Measurements from ENCODE around the gene PRKCI.
"Not testable (repeated sequence)": the region's sequence is repeated elsewhere in the genome, so short reads cannot be mapped to it uniquely, and the experiment has no call there.

PRKCI gene

DNA sequence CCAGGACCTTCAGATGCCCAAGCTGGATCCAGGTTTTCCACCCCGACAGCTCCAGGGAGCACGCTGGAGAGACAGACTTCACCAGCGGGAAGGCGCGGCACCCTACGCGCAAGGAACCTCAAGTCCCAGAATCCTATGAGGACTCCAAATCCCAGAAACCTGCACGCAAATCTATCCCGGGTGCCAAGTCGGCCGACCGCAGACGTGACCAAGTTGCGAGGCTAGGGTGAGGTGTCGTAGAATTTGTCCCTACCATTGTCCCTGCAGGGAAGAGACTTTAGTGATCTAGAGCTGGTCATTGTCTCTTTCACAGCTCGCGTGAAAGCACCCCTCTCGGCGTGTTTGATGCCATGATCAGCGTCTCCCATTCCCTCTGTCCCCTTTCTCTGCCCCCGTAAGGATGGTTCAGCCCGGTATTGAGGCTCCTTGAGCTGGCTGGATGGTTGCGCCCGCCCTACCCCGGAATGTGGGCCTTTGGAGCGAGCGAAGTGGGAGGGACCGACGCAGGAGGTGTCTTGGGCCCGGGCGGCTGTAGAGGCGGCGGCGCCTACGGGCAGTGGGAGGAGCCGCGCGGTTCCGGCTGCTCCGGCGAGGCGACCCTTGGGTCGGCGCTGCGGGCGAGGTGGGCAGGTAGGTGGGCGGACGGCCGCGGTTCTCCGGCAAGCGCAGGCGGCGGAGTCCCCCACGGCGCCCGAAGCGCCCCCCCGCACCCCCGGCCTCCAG, at the start of gene PRKCI:
PRKCI (plus strand) TSS at position 501 of the 723 bp plus-strand sequence. CDS start 246 bp downstream, outside the sequence.
- peak; percentile 98 for DNase-seq (ENCODE audit: low spot score)

DNA sequence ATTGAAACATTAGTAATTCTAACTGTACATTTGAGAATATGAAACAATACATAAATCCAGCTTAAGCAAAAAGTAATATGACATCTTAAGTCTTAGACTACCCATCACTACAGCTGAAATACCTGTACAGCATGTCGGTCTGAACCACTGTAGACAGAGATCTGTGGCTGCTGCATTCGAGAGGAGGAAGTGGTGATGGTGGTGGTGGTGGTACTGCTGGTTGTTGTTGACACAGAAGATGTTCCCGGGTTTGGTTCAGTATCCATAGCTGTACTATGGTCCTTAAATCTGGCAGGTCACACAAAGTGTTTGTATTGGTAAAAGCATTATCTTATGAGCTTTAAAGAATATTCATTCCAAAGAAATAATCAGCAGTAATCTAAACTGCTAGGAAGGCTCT, 43.6 kb upstream of the PRKCI start:
- no peak for DNase-seq (ENCODE audit: low spot score)

DNA sequence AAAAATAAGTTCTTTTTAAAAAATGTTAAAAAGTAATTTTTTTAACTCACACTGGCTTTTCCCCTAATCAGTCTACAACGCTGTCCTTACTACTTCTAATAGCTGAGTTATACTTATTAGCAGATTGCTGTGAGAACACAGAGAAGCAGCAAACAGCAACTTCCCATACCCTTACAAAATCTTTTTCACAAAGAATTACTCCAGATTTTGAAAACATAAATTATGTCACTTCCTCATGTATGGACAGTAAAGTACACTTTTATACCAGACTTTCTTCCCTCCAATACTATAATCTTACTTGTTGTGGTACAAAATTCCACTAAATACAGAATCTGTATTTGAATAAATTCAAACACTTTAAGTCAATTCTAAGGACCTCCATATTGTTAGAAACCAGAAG, 42.8 kb upstream of the PRKCI start:
- no peak for DNase-seq (ENCODE audit: low spot score)

DNA sequence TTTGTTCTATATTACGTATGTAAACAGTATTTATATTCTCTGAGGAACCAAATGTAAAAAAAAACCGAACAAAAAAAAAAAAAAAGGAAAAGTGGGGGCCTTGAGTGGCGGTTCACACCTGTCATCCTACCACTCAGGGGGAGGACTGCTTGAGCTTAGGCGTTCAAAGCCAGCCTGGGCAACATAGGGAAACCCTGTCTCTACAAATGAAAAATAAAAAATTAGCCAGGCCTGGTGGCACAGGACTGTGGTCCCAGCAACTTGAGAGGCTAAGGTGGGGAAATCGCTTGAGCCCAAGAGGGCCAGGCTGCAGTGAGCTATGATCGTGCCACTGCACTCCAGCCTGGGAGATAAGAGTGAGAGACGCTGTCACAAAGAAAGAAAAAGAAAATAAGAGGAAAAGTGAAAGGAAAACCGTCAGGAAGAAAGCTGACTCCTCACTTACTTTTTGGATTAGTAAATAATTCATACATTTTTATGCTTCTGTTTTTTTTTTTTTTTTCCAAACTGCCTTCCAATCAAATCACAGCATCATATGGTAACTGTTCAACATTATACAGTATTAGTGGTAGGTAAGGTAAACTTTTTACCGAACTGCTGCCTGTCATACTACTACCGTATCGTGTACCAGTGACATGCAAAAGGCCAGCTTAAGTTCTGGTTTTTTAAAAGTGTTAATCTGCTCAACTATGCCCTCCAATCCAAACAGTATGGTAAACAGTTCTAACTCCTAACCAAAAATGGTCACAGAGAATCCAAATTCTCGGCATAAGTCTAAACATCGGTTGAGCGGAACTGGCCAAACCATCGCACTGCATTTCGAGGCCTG, 41.9 kb upstream of the PRKCI start:
- no peak for DNase-seq (ENCODE audit: low spot score)

DNA sequence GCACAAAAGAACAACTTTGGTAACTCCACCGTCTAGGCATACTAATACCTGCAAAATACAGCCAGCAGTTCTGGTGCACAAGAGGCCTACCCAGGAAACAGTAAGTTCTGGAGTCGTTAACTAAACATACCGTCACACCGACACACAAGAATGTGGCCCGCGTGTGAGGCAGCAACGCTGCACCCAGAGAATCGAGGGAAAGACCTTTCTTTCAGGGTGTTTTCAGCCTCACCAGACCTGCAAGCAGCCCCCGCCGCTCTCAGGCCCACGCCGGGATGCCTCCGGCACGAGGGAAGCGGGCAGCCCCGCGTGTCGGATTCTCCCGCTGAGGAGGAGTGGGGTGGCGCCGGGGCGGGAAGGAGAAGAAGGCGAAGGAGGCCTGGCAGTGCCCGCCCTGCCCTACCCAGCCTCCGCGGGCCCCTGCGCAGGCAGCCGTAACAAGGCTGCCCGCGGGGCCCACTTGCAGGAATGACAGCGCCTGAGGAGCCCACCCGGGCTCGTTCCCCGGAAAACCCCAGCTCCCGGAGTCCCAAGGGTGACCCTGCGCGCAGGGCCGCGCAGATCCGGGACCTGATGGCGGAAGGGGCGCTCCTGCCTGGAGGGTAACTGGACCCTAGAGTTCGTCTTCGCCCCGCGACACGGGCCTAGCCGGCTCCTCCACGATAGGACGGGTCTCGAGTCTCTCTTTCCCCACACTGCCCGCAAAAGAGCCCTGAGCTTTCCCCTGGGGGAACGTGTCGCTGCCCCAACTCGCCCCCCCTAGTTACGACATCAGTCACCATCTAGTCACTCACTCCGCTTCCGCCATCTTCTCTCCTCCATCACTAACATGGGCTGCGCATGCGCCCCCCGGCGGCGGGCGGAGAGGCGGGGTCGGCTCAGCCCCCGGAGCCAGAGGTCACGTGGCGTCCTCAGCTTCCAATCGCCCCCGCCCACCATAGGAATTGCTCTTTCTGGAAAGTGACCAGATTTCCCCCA, 41.0 kb upstream of the PRKCI start, which contains the start of gene PHC3:
PHC3 (minus strand) TSS at position 826 of the 978 bp plus-strand sequence; CDS start at position 808, 18 bp downstream.
- DNase-seq (ENCODE audit: low spot score): peak; percentile 100

DNA sequence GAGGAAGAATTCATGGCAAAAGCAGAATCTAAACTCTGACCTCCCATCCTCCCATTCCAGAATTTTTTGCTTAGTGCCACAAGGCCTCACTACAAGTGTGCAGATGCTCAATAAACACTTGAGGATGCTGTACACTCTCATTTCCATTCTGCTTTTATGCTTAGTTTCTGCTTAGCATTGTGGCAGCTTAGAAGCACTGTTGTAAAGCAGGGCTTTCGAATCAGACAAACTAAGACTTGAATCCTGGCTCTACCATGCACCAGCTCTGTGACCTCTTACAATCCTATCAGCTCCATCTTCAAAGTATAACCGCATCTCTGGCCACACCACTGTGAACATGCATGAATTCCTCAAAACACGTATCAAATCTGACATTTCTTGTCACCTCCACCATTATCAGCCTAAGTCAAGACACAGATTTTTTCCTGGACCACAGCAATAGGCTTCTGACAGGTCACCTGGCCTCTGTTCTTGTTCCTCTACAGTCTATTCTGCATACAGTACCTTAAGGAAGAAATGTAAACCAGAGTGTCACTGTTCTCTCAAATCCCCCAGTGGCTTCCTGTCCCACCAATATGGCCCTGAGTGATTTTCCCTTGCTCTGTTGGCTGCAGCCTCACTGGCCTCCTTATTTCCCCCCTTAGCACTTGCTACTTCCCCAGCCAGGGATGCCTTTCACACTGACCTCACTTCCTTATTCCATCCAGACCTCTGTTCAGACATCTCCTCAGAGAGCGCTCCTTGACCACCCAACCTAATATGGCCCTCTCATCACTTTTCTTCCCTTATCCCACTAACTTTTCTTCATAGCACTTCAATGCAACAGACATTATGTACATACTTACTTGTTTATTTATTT, 32.6 kb upstream of the PRKCI start:
- DNase-seq (ENCODE audit: low spot score): no peak

DNA sequence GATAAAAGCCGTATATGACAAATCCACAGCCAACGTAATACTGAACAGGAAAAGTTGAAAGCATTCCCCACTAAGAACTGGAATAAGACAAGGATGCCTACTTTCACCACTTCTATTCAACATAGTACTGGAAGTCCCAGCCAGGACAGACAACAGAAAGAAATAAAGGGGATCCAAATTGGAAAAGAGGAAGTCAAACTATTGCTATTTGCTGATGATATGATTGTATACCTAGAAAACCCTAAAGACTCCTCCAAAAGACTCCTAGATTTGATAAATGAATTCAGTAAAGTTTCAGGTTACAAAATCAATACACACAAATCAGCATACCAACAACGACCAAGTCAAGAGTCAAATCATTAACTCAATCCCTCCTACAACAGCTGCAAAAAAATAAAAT, 26.5 kb upstream of the PRKCI start:
- not testable (repeated sequence) for DNase-seq (ENCODE audit: low spot score)

DNA sequence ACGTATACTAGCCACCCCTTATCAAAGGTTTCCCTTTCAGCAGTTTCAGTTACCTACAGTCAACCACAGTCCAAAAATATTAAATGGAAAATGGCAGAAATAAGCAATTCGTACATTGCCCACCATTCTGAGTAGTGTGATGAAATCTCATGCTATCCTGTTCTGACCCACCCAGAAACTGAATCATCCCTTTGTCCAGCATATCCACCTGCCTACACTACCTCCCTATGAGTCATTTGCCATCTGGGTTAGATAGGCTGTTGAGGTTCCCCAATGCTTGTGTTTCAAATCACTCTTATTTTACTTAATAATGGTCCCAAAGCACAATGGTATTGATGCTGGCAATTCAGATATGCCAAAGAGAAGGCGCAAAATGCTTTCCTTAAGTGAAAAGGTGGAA, 25.4 kb upstream of the PRKCI start:
- DNase-seq (ENCODE audit: low spot score): no peak

DNA sequence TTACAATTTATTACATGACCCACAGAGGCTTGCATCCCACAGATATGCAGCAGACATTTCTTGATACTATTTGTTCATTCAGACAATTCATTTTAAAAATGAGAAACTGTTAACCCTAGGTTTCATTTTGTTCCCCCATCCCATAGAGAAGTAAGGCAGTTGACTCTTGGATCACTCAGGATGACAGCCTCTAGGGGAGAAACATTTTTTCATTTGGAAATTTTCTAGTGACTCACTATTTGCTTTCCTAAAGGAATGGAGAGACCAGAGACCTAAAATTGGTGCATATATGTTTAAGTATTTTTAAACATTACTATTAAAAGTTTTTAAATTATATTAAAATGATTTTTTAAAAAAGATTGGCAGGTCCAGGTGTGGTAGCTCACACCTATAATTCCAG, 21.2 kb upstream of the PRKCI start:
- DNase-seq (ENCODE audit: low spot score): no peak

DNA sequence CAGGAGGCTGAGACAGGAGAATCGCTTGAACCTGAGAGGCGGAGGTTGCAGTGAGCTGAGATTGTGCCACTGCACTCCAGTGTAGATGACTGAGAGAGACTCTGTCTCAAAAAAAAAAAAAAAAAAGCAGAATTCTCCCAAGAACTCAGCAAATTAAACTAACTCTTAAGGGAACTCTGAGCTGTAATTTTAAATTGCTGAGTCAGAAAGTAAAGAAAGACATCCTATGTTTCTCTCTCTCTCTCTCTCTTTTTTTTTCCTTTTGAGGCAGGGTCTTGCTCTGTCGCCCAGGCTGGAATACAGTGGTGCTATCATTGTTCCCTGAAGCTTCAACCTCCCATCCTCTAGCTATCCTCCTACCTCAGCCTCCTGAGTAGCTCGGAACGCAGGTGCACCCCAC, 20.7 kb upstream of the PRKCI start:
- DNase-seq (ENCODE audit: low spot score): no peak

DNA sequence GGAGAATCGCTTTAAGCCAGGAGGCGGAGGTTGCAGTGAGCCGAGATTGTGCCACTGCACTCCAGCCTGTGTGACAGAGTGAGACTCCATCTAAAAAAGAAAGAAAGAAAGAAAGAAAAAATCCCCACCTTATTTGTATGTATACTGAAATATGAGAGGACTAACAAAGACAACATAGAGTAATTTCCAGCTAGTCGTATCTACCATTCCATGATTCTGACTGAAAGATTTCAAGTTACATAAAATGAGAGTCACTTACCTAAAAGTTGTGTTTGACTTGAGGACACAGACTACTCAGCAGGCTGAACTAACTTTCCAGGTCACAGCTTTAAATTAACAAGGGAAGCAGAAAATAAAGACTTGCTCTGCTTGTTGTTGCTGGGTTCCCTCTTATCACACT, 18.8 kb upstream of the PRKCI start:
- no peak for DNase-seq (ENCODE audit: low spot score)

DNA sequence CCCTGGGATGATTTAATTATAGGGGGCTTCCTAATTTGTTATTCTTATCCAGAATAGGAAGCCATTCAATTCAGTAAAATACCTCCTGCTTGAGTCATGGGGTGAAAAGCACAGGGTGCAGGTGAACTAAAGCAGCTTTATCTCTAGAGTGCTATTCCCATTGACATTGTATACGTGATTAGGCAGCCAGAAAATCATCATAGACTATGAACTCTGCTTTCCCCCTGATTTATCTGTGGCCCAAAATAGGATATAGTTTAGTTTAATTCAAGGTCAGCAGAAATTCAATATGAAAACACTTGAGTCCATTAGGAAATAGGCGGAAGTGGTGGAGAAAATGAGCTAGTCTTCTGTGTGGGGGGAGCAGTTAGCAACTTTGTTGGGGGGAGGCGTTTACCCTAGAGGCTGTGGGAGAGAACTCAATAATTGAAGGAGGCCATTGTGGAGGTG, 18.2 kb upstream of the PRKCI start:
- DNase-seq (ENCODE audit: low spot score): no peak

DNA sequence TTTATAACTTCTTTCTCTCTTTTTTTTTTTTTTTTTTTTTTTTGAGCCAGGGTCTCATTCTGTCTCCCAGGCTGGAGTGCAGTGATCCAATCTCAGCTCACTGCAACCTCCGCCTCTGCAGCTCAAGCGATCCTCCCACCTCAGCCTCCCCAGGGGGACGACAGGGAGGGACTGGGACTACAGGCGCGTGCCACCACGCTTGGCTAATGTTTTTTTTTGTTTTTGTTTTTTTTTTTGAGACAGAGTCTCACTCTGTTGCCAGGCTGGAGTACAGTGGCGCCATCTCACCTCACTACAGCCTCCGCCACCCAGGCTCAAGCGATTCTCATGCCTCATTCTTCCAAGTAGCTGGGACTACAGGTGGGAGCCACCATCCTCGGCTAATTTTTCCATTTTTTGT, 17.7 kb upstream of the PRKCI start:
- no peak for DNase-seq (ENCODE audit: low spot score)

DNA sequence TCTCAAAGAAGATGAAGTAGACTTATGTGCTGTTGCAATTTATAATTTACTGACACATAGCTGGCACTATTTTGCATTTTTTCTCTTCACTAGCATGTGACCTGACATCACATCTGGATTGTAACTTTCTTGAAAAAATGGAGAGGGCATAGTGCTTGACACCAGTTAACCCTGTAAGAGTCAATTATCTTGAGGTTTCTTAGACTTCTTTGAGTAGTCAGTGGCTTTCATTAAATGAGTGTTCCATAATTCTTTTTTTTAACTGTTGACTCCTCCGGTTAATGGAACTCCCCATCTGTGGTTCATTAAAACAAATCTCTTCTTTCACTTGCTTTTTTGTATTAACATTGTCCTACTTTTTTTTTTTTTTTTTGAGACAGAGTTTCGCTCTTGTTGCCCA, 16.9 kb upstream of the PRKCI start:
- DNase-seq (ENCODE audit: low spot score): peak; percentile 23

DNA sequence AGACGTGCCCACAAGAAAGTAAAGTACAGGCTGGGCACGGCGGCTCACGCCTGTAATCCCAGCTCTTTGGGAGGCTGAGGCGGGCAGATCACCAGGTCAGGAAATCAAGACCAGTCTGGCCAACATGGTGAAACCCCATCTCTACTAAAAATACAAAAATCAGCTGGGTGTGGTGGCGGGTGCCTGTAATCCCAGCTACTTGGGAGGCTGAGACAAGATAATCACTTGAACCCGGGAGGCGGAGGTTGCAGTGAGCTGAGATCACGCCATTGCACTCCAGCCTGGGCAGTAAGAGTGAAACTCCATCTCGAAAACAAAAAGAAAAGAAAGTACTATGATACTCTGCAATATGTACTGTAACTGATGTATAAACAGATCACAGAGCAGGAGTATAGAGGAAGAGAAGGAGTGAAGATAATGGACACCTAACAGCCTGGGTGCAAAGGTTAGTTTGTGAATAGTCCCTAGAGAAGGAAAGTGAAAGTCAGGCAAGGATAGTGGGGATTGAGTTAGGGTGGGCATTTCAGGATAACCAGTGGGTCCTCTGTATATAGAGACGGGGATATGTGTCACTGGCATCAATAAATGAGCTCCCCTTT, 16.0 kb upstream of the PRKCI start:
- DNase-seq (ENCODE audit: low spot score): not testable (repeated sequence)

DNA sequence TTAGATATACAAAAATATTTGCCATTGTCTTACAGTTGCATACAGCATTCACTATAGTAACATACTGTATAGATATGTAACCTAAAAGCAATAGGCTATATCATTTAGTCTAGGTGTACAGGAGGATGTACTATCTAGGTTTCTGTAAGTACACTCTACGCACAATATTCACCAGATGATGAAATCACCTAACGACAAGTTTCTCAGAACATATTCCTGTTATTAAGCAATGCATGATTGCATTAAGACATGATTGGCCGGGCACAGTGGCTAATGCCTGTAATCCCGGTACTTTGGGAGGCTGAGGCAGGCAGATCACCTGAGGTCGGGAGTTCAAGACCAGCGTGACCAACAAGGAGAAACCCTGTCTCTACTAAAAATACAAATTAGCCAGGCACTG, 14.5 kb upstream of the PRKCI start:
- no peak for DNase-seq (ENCODE audit: low spot score)

DNA sequence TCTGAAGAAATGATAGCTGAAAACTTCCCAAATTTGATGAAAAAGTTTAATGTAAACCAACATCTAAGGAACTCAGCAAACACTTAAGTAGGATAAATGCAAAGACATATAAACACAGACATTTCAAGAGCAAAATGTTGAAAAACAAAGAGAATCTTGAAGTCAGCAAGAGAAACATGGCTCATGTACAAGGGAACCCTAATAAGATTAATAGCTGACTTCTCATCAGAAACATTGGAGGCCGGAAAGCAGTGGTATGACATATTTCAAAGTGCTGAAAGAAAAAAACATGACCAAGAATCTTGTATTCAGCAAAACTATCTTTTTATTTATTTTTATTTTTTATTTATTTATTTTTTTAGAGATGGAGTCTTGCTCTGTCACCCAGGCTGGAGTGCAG, 10.6 kb upstream of the PRKCI start:
- no peak for DNase-seq (ENCODE audit: low spot score)

DNA sequence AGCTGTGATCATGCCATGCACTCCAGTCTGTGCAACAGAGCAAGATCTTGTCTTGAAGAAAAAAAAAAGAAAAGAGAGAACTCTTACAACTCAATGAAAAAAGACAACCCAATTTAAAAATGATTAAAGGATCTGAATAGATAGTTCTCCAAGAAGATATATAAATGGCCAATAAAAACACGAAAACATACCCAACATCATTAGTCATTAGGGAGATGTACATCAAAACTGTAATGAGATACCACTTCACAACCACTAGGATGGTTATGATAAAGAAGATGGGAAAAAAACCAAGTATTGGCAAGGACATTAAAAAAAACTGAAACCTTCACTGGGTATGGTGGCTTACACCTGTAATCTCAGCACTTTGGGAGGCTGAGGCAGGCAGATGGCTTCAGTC, 2.4 kb upstream of the PRKCI start:
- no peak for DNase-seq (ENCODE audit: low spot score)

DNA sequence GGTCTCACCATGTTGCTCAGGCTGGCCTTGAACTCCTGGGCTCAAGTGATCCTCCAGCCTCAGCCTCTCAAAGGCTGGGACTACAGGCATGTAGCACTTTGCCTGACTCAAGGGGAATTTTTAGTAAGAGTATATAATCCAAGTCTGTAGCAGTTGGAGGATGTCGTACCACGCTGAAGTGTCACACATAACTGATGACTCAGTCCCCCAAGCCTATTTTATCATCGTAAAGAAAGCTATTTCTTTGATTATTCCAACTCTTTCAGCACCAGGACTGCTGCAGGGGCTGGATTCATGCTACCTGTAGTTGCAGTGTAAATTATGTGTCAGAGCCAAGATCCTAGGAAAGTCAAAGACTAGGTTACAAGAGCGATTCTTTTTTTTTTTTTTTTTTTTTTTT, 1.4 kb upstream of the PRKCI start:
- no peak for DNase-seq (ENCODE audit: low spot score)

DNA sequence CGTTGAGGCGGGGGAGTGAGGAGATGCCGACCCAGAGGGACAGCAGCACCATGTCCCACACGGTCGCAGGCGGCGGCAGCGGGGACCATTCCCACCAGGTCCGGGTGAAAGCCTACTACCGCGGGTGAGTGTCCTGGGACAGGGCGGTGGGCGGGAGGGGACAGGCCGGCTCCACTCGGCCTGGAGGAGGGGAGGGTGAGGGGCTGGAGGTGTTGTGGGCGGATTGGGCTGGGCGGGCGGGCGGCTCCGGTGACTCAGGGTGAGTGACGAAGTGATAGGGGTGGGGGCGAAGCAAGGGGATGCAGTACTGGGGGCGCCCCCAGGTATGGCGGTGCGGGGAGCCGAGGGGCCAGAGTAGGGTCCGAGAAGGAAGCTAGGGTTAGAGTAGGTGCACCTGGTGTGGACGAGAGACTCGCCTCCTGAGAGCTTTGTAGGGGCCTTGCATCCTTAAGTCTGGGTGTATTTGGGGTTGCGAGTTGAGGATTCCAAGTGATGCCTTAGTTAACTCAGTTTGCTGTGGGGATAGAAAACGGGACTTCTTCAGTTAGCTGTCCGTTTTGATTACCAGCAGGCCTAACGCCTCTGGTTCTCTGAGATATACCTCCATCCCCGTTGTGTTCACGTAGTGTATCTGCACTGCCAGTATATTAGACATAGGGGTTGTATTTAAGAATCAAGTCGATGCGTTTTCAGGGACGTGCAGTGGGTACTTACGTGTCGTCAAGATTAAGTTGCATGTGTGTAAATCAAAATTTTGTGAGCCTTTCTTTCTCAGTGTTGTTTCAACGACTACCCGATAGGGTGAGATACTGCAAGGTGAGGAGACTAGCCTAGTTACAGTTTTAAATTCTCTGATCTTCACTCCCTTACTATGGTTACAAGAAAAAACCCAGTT, 670 bp downstream of the PRKCI start:
- peak; percentile 53 for DNase-seq (ENCODE audit: low spot score)
